Fibroblast of mammary gland (primary cell): ENCODE data around the gene IBA57.

Experiments
- DNase-seq: peaks from one replicate; pipeline ENCODE4 v3.0.0-alpha.2; 2010; ENCODE audit warnings: low read depth
- H3K4me3 ChIP-seq: 2 replicates; pipeline ENCODE4 v1.5.1; 2011; ENCODE audit warnings: low read depth, mild to moderate bottlenecking, low read length, moderate library complexity; ENCODE audit not compliant: control insufficient read depth
- TF ChIP-seq, protein P1 (sequence below): conservative IDR thresholded peaks from 2 replicates; pipeline ENCODE4 v1.5.1; 2011; ENCODE audit warnings: low read depth, low read length, inconsistent platforms; ENCODE audit not compliant: control insufficient read depth, insufficient read depth

Gene IBA57

DNA sequence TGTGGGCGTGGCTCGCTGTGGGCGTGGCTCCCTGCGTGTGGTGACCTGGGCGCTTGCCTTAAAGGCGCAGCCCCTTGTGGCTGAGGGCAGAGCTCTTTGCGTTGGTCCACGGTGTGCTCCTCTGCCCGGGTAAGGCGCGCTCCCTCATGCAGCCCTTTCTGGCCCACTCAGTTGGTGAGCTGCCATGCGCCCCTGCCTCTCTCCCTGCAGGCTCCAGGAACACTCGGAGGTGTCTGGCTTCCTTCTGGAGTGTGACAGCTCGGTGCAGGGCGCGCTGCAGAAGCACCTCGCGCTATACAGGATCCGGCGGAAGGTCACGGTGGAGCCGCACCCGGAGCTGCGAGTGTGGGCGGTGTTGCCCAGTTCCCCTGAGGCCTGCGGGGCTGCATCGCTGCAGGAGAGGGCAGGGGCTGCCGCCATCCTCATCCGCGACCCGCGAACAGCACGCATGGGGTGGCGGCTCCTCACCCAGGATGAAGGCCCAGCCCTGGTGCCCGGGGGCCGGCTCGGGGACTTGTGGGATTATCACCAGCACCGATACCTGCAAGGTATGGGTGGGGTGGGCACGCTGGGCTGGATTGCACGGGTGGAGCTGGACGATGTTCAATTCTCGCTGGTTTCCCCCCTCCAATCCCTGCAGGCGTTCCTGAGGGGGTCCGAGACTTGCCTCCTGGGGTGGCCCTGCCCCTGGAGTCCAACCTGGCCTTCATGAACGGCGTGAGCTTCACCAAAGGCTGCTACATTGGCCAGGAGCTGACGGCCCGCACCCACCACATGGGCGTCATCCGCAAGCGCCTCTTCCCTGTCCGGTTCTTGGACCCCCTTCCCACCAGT lies 9.1 kb downstream of the IBA57 start:
- TF ChIP-seq, protein P1, sequence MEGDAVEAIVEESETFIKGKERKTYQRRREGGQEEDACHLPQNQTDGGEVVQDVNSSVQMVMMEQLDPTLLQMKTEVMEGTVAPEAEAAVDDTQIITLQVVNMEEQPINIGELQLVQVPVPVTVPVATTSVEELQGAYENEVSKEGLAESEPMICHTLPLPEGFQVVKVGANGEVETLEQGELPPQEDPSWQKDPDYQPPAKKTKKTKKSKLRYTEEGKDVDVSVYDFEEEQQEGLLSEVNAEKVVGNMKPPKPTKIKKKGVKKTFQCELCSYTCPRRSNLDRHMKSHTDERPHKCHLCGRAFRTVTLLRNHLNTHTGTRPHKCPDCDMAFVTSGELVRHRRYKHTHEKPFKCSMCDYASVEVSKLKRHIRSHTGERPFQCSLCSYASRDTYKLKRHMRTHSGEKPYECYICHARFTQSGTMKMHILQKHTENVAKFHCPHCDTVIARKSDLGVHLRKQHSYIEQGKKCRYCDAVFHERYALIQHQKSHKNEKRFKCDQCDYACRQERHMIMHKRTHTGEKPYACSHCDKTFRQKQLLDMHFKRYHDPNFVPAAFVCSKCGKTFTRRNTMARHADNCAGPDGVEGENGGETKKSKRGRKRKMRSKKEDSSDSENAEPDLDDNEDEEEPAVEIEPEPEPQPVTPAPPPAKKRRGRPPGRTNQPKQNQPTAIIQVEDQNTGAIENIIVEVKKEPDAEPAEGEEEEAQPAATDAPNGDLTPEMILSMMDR: no peak
- no peak overlapping the region for H3K4me3 ChIP-seq
- DNase-seq: no peak

DNA sequence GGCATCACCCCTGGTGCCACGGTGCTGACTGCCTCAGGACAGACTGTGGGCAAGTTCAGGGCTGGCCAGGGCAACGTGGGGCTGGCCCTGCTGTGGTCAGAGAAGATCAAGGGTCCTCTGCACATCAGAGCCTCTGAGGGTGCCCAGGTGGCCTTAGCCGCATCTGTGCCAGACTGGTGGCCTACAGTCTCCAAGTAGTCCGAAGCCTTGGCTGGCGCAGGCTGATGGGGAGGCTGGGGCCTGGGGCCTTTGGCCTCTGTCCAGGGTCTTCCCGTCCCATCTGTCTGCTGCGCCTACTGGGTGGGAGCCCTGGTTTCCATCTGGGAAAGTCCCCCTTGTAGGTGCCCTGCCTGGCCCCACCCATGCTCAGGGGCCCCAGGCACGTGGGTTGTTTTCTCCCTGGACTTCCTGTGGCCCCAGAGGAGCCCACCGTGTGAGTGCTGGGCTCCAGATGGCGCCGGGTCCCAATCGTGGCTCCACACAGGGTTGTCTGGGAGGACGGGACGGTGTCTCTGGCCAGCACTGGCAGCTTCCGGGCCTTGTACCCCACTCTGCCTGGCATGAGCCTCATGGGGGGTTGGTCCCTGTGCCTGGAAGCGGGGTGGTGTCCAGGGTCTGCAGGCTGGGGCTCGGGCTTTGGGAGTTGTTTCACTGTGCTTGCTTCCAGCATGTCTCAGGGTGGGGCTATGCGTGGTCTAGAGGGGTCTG lies 9.9 kb downstream of the IBA57 start:
- H3K4me3 ChIP-seq: no peak overlapping the region
- TF ChIP-seq, protein P1: no peak
- no peak for DNase-seq

DNA sequence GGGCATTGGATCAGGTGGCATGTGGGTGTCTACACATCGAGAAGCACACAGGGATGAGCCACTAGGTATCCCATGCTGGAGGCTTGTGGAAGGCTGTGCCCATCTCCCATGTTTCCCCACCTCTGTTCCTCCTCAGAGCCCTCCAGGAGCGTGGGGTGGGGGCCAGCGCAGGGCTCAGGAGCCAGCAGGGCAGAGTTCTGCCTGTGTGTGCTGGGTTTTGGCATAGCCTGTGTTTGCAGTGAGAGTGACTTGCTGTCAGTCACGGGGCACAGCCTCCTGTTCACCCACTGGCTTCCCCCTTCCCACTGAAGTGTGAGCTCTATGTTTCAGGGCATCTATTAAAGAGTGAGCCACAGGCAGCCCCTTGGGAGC lies 10.4 kb downstream of the IBA57 start:
- TF ChIP-seq, protein P1: no peak
- no peak overlapping the region for H3K4me3 ChIP-seq
- no peak for DNase-seq

DNA sequence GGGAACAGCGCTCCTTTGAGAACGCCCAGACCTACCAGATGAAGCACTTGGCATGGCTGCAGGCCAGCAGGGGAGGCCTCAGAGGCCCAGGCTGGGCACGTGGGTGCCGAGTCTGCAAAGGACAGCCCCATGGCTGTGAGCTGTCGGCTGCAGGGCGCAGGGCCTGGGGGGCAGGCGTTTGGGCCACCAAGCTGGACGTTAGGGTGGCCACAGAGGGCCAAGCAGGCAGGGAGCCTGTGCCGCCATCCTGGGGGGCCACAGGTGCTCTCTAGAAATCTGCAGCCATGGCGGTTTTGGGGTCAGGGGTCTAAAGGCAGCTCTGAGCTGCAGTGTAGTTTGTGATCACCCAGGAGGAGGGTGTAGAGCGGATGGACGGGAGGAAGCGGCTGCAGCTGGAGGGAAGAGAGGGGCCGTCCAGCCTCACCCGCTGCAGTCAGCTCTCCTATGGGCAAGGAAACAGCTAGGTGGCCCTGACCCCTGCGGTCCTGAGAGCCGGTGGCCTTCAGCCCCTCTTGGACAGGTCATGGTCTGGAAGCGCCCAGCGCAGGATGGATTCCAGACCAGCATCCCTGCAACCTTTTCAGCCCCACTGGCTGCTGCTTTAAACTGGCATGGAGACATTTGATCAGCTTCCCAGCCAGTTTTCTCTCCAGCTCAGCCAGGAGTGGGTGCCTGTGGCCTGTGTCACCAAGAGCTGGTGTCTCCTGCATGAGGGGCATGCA lies 11.0 kb downstream of the IBA57 start:
- H3K4me3 ChIP-seq: no peak overlapping the region
- TF ChIP-seq, protein P1: no peak
- no peak for DNase-seq

DNA sequence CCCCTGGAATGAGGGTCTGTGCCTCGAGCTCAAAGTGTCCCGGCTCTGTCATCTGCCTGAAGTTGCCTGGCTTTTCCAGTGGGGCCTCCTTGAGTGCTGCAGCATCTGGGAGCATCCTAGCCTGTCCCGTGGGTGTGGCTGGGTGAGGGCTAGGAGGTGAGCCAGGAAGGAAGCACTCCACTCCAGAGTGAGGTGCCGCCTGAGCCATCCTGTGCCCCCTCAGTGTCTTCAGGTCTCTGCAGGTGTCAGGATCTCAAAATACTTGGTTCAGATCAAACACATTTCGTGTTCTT lies 11.5 kb downstream of the IBA57 start:
- DNase-seq: no peak
- no peak overlapping the region for H3K4me3 ChIP-seq
- TF ChIP-seq, protein P1: no peak

DNA sequence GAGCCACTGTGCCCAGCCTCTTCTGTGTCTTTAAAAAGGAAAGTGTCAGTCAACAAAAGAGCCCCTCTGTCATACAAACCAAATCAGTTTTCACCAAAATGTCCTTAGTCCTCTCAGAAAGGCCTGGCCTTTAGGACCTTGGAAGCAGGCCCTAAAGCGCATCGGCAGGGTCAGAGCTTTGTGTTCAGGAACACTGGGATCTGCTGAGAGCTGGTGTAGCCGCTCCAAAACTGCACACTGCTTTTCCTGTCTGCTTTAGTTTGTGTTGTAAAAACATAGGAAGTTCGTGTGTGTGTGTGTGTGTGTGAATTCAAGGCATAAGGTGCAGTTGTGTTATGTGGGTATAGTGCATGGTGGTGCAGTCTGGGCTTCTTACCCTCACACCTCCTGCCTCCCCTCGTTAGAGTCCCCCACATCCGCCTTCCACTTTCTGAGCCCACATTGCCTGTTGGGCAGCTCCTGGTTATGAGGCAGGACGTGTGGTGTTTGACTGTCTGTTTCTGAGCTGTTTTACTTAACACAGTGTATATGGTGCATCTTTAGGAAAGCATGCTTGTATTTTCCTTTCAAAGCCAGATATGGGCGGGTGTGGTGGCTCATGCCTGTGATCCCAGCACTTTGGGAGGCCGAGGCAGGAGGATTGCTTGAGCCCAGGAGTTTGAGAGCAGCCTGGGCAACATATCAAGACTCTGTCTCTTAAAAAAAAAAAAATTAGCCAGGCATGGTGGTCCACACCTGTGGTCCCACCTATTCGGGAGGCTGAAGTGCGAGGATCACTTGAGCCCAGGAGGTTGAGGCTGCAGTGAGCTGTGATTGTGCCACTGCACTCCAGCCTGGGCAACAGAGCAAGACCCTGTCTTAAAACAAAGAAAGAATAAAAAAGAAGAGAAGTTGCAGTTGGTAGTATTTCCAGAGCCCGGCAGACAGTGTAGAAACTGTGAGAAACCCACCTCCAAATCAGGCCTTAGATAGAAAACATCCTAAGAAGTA lies 12.4 kb downstream of the IBA57 start:
- TF ChIP-seq, protein P1: no peak
- no peak overlapping the region for H3K4me3 ChIP-seq
- no peak for DNase-seq
